PFSK-1 (cell line): ENCODE results near the gene ZBTB22.

Experiments used
- POLR2AphosphoS5 ChIP-seq: IDR thresholded peaks from 2 replicates; pipeline ENCODE4 v1.6.1; 2012; ENCODE audit warnings: low read depth, mild to moderate bottlenecking, control low read depth, low read length, moderate library complexity
- TAF1 ChIP-seq: IDR thresholded peaks from 2 replicates; pipeline ENCODE4 v1.6.1; 2012; ENCODE audit warnings: low read length, control low read depth, borderline replicate concordance; ENCODE audit not compliant: insufficient read depth
- TF ChIP-seq, protein P1 (sequence below), 2 experiments: IDR thresholded peaks; 2 replicates each; pipeline versions ENCODE4 v1.6.1 to v1.8.0; 2011 to 2012; ENCODE audit warnings: low read depth in 2 of 2, low read length in 2 of 2, control low read depth in 1 of 2, inconsistent platforms in 1 of 2, mild to moderate bottlenecking in 1 of 2, moderate library complexity in 1 of 2; ENCODE audit not compliant: insufficient read depth in 1 of 2

DNA sequence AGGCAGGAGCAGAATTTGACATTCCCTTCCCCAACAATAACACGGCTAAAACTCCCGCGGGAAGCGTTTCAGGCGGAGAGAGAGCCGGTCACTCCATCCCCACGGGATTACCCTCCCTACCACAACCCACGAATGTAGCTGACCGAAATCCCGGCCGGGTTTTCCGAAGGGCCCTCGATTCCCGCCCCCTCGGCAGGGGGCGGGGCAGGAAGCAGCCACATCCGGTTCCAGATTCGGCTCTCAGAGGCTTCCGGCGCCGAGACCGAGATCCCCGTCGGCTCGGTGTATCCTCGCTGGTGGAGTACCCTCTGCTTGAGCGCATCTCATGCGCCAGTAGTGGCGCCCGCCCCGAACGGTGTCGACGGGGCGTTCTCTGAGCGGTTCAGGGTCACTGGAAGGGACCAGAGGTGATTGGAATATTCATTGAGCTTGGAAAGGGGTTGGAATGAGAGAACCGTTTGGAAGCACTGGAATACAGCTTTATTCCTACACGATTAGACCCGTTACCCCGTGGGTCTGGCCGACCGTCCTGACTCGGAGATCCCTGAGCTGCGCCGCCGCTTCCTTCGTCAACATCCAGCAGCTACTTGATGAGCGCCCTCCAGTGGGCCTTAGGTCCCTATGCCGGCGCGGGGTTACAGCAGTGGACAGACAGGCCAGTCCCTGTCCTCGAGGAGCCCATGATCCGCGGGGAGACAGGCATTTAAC, 18.2 kb downstream of the ZBTB22 start:
- TF ChIP-seq POLR2AphosphoS5: peak; percentile 92
- TF ChIP-seq, protein P1, sequence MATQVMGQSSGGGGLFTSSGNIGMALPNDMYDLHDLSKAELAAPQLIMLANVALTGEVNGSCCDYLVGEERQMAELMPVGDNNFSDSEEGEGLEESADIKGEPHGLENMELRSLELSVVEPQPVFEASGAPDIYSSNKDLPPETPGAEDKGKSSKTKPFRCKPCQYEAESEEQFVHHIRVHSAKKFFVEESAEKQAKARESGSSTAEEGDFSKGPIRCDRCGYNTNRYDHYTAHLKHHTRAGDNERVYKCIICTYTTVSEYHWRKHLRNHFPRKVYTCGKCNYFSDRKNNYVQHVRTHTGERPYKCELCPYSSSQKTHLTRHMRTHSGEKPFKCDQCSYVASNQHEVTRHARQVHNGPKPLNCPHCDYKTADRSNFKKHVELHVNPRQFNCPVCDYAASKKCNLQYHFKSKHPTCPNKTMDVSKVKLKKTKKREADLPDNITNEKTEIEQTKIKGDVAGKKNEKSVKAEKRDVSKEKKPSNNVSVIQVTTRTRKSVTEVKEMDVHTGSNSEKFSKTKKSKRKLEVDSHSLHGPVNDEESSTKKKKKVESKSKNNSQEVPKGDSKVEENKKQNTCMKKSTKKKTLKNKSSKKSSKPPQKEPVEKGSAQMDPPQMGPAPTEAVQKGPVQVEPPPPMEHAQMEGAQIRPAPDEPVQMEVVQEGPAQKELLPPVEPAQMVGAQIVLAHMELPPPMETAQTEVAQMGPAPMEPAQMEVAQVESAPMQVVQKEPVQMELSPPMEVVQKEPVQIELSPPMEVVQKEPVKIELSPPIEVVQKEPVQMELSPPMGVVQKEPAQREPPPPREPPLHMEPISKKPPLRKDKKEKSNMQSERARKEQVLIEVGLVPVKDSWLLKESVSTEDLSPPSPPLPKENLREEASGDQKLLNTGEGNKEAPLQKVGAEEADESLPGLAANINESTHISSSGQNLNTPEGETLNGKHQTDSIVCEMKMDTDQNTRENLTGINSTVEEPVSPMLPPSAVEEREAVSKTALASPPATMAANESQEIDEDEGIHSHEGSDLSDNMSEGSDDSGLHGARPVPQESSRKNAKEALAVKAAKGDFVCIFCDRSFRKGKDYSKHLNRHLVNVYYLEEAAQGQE (IDR thresholded peaks at IDR 0.05; ENCODE audit: insufficient read depth in 1 of 2, low read depth in 2 of 2, low read length in 2 of 2): peak; percentile 54 to 65; a peak in 3 of 4 replicates
- TF ChIP-seq TAF1: peak; percentile 85
